MG63 (cell line): ENCODE results near the gene SDK1. TPM values are rescaled to one million over a fixed set of nuclear protein-coding genes. Genes with fewer than 3 reads are reported as not detected.
A peak's percentile ranks its signal among the peaks of the same experiment; 100 is the strongest.

Experiments
- DNase-seq: peaks from one replicate; pipeline ENCODE4 v3.0.0-alpha.2; 2020
- H3K27me3 ChIP-seq: fragments of 250-450 bp; sonication (Bioruptor Pico); 2 replicates; pipeline ENCODE4 v1.5.1; 2020; ENCODE audit warnings: mild to moderate bottlenecking, moderate library complexity
- H3K36me3 ChIP-seq: fragments of 250-450 bp; sonication (Bioruptor Pico); 2 replicates; pipeline ENCODE4 v1.5.1; 2020; ENCODE audit warnings: mild to moderate bottlenecking, moderate library complexity
- H3K4me3 ChIP-seq: fragments of 250-450 bp; sonication (Bioruptor Pico); 2 replicates; pipeline ENCODE4 v1.5.1; 2020; ENCODE audit warnings: mild to moderate bottlenecking, moderate library complexity
- H3K9me3 ChIP-seq: fragments of 250-450 bp; sonication (Bioruptor Pico); 2 replicates; pipeline ENCODE4 v1.5.1; 2020; ENCODE audit warnings: mild to moderate bottlenecking, moderate library complexity
- total RNA-seq: library from RNA; depleted of rRNA; stranded (reverse); fragments of >200 nt; shearing (Covaris generic); gene quantifications from 2 replicates; pipeline ENCODE4 v1.2.3, GENCODE V29; 2014; ENCODE audit warnings: low replicate concordance

Gene SDK1
- total RNA-seq, 1 experiment from 2014 or later: 1.1 TPM

DNA sequence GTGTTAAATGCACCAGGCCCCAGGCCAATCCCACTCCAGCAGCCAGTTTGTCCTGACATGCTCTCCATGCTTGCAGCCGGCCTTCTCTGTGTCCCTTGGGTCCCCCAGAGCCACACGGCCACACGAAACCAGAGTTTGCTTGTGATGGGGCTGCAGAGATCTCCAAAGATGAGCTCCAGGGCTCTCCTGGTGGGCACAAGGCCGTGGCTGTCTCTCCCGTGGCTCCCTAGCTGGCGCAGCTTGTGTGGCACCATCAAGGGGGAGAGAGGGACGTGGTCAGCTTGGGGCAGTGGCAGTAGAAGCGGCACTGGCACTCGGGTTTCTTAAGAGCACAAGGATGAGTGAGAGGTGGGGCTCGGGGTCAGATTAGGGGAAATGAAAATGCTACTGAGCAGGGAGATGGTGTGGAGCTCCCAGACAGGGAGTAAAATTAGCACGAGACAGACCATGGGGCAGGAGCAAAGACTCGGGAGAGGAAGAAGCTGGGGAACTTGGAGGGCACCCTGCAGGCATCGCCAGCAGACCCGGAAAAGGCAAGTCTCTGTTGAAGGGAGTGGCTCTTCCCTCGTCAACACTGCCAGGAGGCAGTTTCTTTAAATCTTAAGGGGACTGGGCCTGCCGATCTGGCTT is 808.5 kb downstream of the SDK1 start:
- no peak for DNase-seq
- Histone ChIP-seq H3K27me3 (no peaks in the 10 kb centered on the region), H3K36me3 (no peaks in the 10 kb centered on the region), H3K9me3 (no peaks in the 10 kb centered on the region), H3K4me3 (no peak overlapping the region)

DNA sequence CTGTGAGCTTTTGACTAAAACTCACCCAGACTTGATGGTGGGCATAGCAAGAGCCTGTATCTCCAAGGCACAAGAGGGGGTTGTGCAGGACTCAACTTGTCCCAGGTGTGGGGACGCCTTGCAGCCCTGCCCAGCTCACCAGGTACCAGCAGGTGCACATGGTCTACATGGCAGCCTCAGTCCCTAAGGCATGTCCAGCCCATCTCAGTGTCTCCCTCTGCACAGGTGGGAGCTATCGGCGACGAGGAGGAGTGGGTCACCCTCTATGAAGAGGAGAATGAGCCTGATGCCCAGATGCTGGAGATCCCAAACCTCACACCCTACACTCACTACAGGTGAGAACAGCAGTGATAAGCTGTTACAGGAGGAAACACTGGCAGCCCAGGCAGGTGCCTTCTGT is 809.4 kb downstream of the SDK1 start:
- H3K9me3 ChIP-seq: no peaks in the 10 kb centered on the region
- H3K27me3 ChIP-seq: no peaks in the 10 kb centered on the region
- H3K36me3 ChIP-seq: no peaks in the 10 kb centered on the region
- no peak overlapping the region for H3K4me3 ChIP-seq
- no peak for DNase-seq

GRCh38 chr7:4111166-4111565 is 810.1 kb downstream of the SDK1 start:
- Histone ChIP-seq H3K4me3 (no peak overlapping the region), H3K27me3 (no peaks in the 10 kb centered on the region), H3K9me3 (no peaks in the 10 kb centered on the region), H3K36me3 (no peaks in the 10 kb centered on the region)
- no peak for DNase-seq

GRCh38 chr7:4113271-4113670 is 812.2 kb downstream of the SDK1 start:
- no peak overlapping the region for H3K4me3 ChIP-seq
- no peaks in the 10 kb centered on the region for H3K36me3 ChIP-seq
- DNase-seq: no peak
- no peaks in the 10 kb centered on the region for H3K27me3 ChIP-seq
- H3K9me3 ChIP-seq: no peaks in the 10 kb centered on the region

GRCh38 chr7:4113976-4114375 is 812.9 kb downstream of the SDK1 start:
- no peaks in the 10 kb centered on the region for H3K9me3 ChIP-seq
- no peak overlapping the region for H3K4me3 ChIP-seq
- H3K27me3 ChIP-seq: no peaks in the 10 kb centered on the region
- no peak for DNase-seq
- H3K36me3 ChIP-seq: no peaks in the 10 kb centered on the region

DNA sequence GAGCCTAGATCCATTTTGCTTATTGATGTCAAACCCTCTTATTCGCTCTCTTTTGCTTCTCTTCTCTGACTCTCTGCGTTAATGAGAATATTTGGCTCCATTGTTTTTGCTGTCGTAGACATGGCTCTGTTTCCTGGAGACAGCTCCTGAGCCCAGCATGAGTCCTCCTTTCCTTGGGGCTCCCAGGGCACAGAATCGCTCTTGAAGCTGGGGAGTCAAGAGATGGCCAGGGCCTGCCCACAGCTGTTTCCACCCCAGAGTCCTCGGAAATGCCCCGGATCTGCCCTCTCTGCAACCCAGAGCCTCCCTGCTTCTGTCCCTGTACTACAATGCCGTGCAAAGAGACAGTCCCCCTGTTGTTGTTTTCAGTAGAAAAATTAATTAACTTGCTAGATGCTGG is 814.4 kb downstream of the SDK1 start:
- peaks cover 6% of the 10 kb centered on the region for H3K9me3 ChIP-seq
- H3K36me3 ChIP-seq: no peaks in the 10 kb centered on the region
- H3K27me3 ChIP-seq: no peaks in the 10 kb centered on the region
- no peak for DNase-seq
- H3K4me3 ChIP-seq: no peak overlapping the region

GRCh38 chr7:4115941-4116610 is 815.0 kb downstream of the SDK1 start:
- Histone ChIP-seq H3K9me3 (peaks cover 8% of the 10 kb centered on the region), H3K27me3 (no peaks in the 10 kb centered on the region), H3K4me3 (no peak overlapping the region), H3K36me3 (no peaks in the 10 kb centered on the region)
- no peak for DNase-seq

- Histone ChIP-seq H3K27me3 (no peaks in the 10 kb centered on the region), H3K9me3 (peaks cover 8% of the 10 kb centered on the region), H3K36me3 (no peaks in the 10 kb centered on the region), H3K4me3 (no peak overlapping the region)
- DNase-seq: no peak
These were observed 818.8 kb downstream of the SDK1 start for GRCh38 chr7:4119848-4120247.

DNA sequence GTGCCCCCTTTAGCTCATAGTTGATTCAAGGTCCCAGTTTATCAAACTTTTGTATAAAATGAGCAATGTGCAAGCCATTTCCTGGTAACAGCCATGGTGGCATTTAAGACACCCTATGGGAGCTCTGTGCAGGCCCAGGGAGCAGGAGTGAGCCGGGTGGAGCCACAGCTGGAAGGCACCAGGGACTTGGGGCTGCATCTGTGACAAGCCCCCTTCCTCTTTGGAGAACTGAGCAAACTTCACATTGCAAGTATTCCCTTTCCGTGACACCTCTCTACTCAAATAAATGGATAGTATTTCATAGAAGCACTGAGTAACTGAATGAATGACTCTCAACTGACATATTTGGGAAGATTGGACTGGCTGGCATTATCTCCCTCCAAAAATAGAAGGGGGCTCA is 822.3 kb downstream of the SDK1 start:
- no peak for DNase-seq
- Histone ChIP-seq H3K9me3 (peaks cover 8% of the 10 kb centered on the region), H3K36me3 (no peaks in the 10 kb centered on the region)

DNA sequence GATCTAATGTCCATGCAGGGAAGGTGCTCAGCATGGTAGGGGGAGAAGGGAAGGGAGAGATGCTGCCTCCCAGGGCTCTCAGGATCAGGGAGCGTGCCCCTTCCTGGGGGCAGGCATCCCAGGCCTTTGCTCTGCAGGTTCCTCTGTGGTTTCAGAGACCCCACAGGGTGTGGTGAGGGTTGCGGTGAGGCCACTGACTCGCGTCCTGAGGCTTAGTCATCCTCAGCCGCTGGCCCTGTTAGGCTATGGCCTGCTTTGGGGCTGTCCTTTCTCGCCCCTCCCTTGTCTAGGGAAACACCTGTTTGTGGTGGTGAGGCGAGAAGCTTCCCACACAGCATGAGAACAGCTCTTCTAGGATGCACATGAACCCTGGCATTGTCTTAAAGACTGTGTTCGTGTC is 822.8 kb downstream of the SDK1 start:
- peaks cover 8% of the 10 kb centered on the region for H3K9me3 ChIP-seq
- H3K36me3 ChIP-seq: no peaks in the 10 kb centered on the region
- no peaks in the 10 kb centered on the region for H3K27me3 ChIP-seq
- no peak overlapping the region for H3K4me3 ChIP-seq
- DNase-seq: no peak

More for the DNA sequence above, 822.3 kb downstream of the SDK1 start:
- Histone ChIP-seq H3K27me3 (no peaks in the 10 kb centered on the region), H3K4me3 (no peak overlapping the region)

GRCh38 chr7:4124556-4125477 is 823.8 kb downstream of the SDK1 start:
- peaks cover 8% of the 10 kb centered on the region for H3K9me3 ChIP-seq
- H3K4me3 ChIP-seq: no peak overlapping the region
- no peaks in the 10 kb centered on the region for H3K36me3 ChIP-seq
- no peaks in the 10 kb centered on the region for H3K27me3 ChIP-seq
- no peak for DNase-seq

DNA sequence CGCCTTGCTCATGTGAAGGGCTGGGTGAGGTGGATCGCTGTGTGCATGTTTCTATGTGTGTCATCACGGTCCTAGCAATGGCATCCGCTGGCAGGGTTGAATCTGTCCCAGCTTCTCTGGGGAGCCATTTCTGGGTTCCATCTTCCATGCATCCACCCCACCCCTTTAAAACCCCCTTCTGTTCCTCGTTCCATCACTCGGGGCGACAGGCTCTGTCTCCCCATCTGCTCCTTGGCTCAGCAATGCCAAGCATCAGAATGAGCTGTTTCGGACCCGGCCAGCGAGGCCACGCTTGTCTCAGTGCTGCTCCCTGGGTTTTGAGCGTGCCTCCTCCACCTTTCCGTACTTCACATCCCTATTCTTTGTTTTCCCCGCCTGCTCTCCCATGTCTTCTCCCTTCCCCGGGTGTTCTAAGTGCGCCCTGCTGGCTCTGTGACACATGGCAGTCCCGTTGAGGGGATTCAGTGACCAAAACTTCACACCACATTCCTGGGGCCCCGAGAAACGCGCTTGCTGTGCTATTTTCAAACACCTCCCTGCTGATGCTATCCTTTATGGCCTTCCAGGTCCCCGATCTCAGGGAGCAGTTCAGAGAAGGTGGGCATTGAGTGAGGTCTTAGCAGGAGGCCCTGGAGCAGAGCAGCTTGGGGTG is 827.0 kb downstream of the SDK1 start:
- H3K9me3 ChIP-seq: no peaks in the 10 kb centered on the region
- H3K27me3 ChIP-seq: no peaks in the 10 kb centered on the region
- no peaks in the 10 kb centered on the region for H3K36me3 ChIP-seq
- no peak for DNase-seq
- H3K4me3 ChIP-seq: no peak overlapping the region

GRCh38 chr7:4129481-4130122 is 828.5 kb downstream of the SDK1 start:
- no peaks in the 10 kb centered on the region for H3K27me3 ChIP-seq
- no peaks in the 10 kb centered on the region for H3K9me3 ChIP-seq
- peak; percentile 32 for DNase-seq
- H3K4me3 ChIP-seq: no peak overlapping the region
- no peaks in the 10 kb centered on the region for H3K36me3 ChIP-seq

DNA sequence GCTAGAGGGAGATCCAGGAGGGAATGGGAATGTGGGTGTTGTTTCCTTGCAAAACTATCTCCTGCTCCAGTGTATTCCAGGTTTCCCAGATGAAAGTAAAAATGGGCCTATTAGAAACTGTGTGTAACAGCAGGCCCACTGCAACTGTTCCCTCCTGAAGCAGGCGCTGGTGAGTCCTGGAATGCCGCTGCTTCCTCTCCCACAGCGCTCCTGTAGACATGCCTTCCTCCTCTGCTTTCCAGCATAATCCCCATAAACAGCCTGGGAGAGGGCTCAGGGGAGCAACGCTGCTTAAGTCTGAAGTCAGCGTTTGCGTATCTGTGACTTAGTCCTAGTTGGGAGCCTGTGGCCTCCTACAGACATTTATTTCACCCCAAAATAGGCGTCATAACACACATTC is 830.0 kb downstream of the SDK1 start:
- no peaks in the 10 kb centered on the region for H3K27me3 ChIP-seq

GRCh38 chr7:4132221-4132620 is 831.2 kb downstream of the SDK1 start:
- DNase-seq: no peak
- Histone ChIP-seq H3K4me3 (no peak overlapping the region), H3K36me3 (no peaks in the 10 kb centered on the region), H3K9me3 (no peaks in the 10 kb centered on the region), H3K27me3 (no peaks in the 10 kb centered on the region)

More for the DNA sequence above, 830.0 kb downstream of the SDK1 start:
- DNase-seq: no peak
- Histone ChIP-seq H3K4me3 (no peak overlapping the region), H3K36me3 (no peaks in the 10 kb centered on the region), H3K9me3 (no peaks in the 10 kb centered on the region)

GRCh38 chr7:4133491-4134044 is 832.5 kb downstream of the SDK1 start:
- Histone ChIP-seq H3K4me3 (no peak overlapping the region), H3K36me3 (no peaks in the 10 kb centered on the region), H3K27me3 (no peaks in the 10 kb centered on the region), H3K9me3 (no peaks in the 10 kb centered on the region)
- no peak for DNase-seq
